Transverse colon (tissue), 3 donors: ENCODE data around the gene DRC3.

Experiments
- EP300 ChIP-seq: sonication (generic); formaldehyde crosslinking; IDR thresholded peaks from one replicate; pipeline ENCODE4 v1.6.1; 2017; ENCODE audit warnings: antibody characterized with exemption, low read depth
- TF ChIP-seq, protein P1 (sequence below), 5 experiments: fragments of 200-600 bp in 3 of 5; fragments of 450-650 bp in 2 of 5; sonication (generic) in 3 of 5; IDR thresholded peaks; 1 replicate in 2 of 5; 2 replicates in 3 of 5; pipeline ENCODE4 v1.5.1; 2016 to 2017; ENCODE audit warnings: antibody characterized with exemption in 5 of 5, inconsistent platforms in 3 of 5, mild to moderate bottlenecking in 2 of 5, moderate library complexity in 1 of 5

DNA sequence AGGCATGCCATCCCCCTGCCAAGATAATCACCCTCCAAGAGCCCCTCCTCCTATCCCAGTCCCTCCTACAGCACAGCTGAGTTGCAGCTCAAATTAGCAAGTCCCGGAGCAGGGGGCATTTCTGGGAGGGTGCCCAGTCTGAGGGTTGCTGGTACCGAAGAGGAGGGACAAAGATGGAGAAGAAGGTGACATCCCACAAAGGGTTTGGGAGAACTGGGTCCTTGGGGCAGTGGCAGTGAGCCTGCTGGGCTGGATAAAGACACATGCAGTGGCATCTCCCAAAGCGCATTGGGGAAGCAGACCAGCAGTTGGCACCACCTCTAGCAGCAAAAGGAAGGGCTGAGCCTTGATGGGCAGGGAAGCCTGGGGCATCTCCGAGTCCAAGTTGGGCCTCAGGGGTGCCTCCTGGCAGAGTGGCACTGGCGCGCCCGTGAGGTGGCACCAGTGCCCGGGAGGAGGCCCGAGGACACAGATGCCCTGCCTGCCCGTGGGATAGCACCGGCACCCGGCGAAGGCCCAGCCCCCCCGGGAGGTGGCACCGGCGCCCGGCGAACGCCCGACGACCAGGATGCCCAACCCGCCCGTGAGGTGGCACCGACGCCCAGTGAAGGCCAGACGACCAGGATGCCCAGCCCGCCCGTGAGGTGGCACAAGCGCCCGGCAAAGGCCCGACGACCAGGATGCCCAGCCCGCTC is 1.1 kb upstream of the DRC3 start:
- TF ChIP-seq EP300: no peak
- TF ChIP-seq, protein P1, sequence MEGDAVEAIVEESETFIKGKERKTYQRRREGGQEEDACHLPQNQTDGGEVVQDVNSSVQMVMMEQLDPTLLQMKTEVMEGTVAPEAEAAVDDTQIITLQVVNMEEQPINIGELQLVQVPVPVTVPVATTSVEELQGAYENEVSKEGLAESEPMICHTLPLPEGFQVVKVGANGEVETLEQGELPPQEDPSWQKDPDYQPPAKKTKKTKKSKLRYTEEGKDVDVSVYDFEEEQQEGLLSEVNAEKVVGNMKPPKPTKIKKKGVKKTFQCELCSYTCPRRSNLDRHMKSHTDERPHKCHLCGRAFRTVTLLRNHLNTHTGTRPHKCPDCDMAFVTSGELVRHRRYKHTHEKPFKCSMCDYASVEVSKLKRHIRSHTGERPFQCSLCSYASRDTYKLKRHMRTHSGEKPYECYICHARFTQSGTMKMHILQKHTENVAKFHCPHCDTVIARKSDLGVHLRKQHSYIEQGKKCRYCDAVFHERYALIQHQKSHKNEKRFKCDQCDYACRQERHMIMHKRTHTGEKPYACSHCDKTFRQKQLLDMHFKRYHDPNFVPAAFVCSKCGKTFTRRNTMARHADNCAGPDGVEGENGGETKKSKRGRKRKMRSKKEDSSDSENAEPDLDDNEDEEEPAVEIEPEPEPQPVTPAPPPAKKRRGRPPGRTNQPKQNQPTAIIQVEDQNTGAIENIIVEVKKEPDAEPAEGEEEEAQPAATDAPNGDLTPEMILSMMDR (IDR thresholded peaks at IDR 0.05): no peak
